CD8-positive, alpha-beta memory T cell (primary cell): ENCODE measurements around the gene RXFP4. TPM values are rescaled to one million over a fixed set of nuclear protein-coding genes. Genes with fewer than 3 reads are reported as not detected.
A peak's percentile ranks its signal among the peaks of the same experiment; 100 is the strongest.

Source experiments
- CTCF ChIA-PET: fragments of 350-600 bp; sonication (Branson Sonifier 250); formaldehyde crosslinking; loops from one replicate; lab custom pipeline; 2021; ENCODE audit warnings: antibody characterized with exemption; lab: Charles Lee
- POLR2A ChIA-PET: fragments of 350-600 bp; sonication (Branson Sonifier 250); formaldehyde crosslinking; loops from one replicate; lab custom pipeline; 2021; ENCODE audit warnings: antibody characterized with exemption; lab: Charles Lee
- DNase-seq, 5 donors: peaks; one replicate each; pipeline versions ENCODE4 v3.0.0 to v3.0.0-alpha.2; 2020 to 2022; ENCODE audit warnings: mixed read lengths in 1 of 5
- H3K27ac ChIP-seq: one replicate; pipeline ENCODE4 v1.7.0; 2013; ENCODE audit warnings: low read depth, mild to moderate bottlenecking, low read length, moderate library complexity
- H3K27me3 ChIP-seq: 2 replicates; pipeline ENCODE4 v1.7.0; 2013; ENCODE audit warnings: low read length, mild to moderate bottlenecking; ENCODE audit not compliant: insufficient read depth, poor library complexity, severe bottlenecking
- H3K36me3 ChIP-seq: 2 replicates; pipeline ENCODE4 v1.7.0; 2013; ENCODE audit warnings: mild to moderate bottlenecking, low read length, moderate library complexity; ENCODE audit not compliant: insufficient read depth
- H3K4me1 ChIP-seq: 2 replicates; pipeline ENCODE4 v1.7.0; 2013; ENCODE audit warnings: mild to moderate bottlenecking, low read length, moderate library complexity; ENCODE audit not compliant: insufficient read depth
- H3K4me3 ChIP-seq: 2 replicates; pipeline ENCODE4 v1.7.0; 2013; ENCODE audit warnings: mild to moderate bottlenecking, low read length
- H3K9me3 ChIP-seq: 2 replicates; pipeline ENCODE4 v1.7.0; 2013; ENCODE audit warnings: mild to moderate bottlenecking, low read length
- H3K27ac Mint-ChIP-seq, 8 donors: one replicate each; pipeline ENCODE4 v1.8.0; 2020 to 2021; ENCODE audit warnings: mixed read lengths in 8 of 8, mild to moderate bottlenecking in 6 of 8, inconsistent platforms in 3 of 8, moderate library complexity in 3 of 8
- H3K27me3 Mint-ChIP-seq, 2 donors: one replicate each; pipeline ENCODE4 v1.8.0; 2020 to 2021; ENCODE audit warnings: mixed read lengths in 2 of 2, mild to moderate bottlenecking in 1 of 2, moderate library complexity in 1 of 2
- H3K36me3 Mint-ChIP-seq, 3 donors: one replicate each; pipeline ENCODE4 v1.8.0; 2020 to 2021; ENCODE audit warnings: mixed read lengths in 3 of 3, inconsistent platforms in 1 of 3, mild to moderate bottlenecking in 1 of 3
- H3K4me1 Mint-ChIP-seq, 3 donors: one replicate each; pipeline ENCODE4 v1.8.0; 2020 to 2021; ENCODE audit warnings: mixed read lengths in 3 of 3, inconsistent platforms in 1 of 3, mild to moderate bottlenecking in 1 of 3
- H3K4me3 Mint-ChIP-seq, 7 donors: one replicate each; pipeline ENCODE4 v1.8.0; 2020 to 2021; ENCODE audit warnings: mixed read lengths in 7 of 7, mild to moderate bottlenecking in 6 of 7, moderate library complexity in 4 of 7, inconsistent platforms in 2 of 7
- H3K9me3 Mint-ChIP-seq, 5 donors: one replicate each; pipeline ENCODE4 v1.8.0; 2020 to 2022; ENCODE audit warnings: mixed read lengths in 5 of 5, mild to moderate bottlenecking in 3 of 5, moderate library complexity in 2 of 5, inconsistent platforms in 1 of 5
- polyA plus RNA-seq: library from polyadenylated mRNA; unstranded; fragments of 300-500 nt; fragmentation: Illumina TruSeq; gene quantifications from one replicate; pipeline ENCODE4 v1.2.3, GENCODE V29; 2021
- total RNA-seq, 2 experiments: library from RNA; stranded (reverse); gene quantifications; one replicate each; pipeline ENCODE4 v1.2.3, GENCODE V29; 2021

Gene RXFP4
- total and polyA plus RNA-seq, 3 experiments from 2014 or later, result 0.29 TPM; not detected in 2

DNA sequence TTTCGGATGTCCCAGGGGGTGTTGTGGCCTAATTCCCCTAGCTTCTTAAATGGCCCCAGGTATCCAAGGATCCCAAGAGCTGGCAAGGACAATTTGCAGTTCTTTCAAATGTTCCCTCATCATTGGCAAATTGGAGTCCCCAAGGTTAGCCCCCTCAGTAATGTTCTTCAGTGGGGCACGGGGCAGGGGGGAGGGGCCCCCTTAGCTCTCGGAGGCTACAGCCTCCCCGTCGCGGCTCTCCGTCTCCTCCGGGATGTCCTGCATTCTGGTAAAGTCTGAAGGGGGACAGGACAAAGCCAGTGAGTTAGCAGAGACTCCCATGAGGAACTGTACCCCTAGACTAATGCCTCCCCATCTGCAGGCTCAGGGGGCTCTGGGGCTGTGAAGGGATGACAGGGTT is 6.3 kb downstream of the RXFP4 start:
- Histone ChIP-seq H3K27me3 (no peaks in the 10 kb centered on the region), H3K4me3 (no peak overlapping the region), H3K4me1 (peaks cover 31% of the 10 kb centered on the region), H3K27ac (no peak overlapping the region), H3K36me3 (peaks cover 37% of the 10 kb centered on the region), H3K9me3 (no peaks in the 10 kb centered on the region)
- Mint-ChIP-seq H3K4me3 (peak overlapping the region in 1 of 7 donors; percentile 23), H3K27me3 (no peaks in the 10 kb centered on the region), H3K36me3 (peaks cover 0 to 57% (median 7%) of the 10 kb centered on the region in 3 donors), H3K9me3 (no peaks in the 10 kb centered on the region), H3K27ac (peak overlapping the region in 7 of 8 donors; percentile 10 to 89 (median 83)), H3K4me1 (peaks cover 22 to 36% (median 26%) of the 10 kb centered on the region in 3 donors)
- ChIA-PET CTCF (interaction anchor here (0.9 to 1.9 kb wide), 3 partner anchors 11 to 59 kb away, joined by 3 to 4 read pairs (median 3); no protein-coding TSS in a partner anchor), POLR2A (interaction anchor here (0.6 to 1.0 kb wide), 3 partner anchors 28 to 54 kb away, joined by 3 to 4 read pairs (median 3); partner anchors contain the start of gene ARHGEF2)
- no peak for DNase-seq

DNA sequence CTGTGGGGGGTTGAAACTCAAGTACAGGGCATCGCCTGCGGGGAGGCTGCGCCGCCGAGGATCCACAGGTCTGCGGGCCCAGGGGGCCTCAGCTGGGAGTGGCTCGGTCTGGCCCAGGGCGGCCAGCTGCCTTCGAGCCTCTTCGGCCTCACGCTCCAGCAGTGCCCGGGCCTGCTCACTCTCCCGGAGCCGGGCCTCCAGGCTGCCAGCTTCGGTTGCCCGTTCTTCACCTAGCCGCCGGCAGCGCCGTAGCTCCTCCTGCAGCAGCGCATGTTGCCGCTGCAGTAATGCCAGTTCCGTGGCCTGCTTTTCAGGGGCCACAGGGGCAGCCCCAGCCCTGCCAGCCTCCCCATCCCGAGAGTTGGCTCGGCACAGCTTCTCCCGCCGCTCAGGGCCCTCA is 9.4 kb downstream of the RXFP4 start:
- H3K27ac ChIP-seq, result no peak overlapping the region
- Mint-ChIP-seq H3K27me3 (no peaks in the 10 kb centered on the region), H3K9me3 (no peaks in the 10 kb centered on the region), H3K4me1 (peaks cover 15 to 18% (median 16%) of the 10 kb centered on the region in 3 donors), H3K4me3 (no peak overlapping the region), H3K36me3 (peaks cover 4 to 80% (median 14%) of the 10 kb centered on the region in 3 donors), H3K27ac (peak overlapping the region in 1 of 8 donors; percentile 82)
- DNase-seq, result no peak
- H3K27me3 ChIP-seq, result no peaks in the 10 kb centered on the region
- peaks cover 15% of the 10 kb centered on the region for H3K4me1 ChIP-seq
- POLR2A ChIA-PET, result interaction anchor here (1.8 kb wide), 1 partner anchor 16 kb away, joined by 4 read pairs; no protein-coding TSS in a partner anchor
- H3K4me3 ChIP-seq, result no peak overlapping the region
- no peaks in the 10 kb centered on the region for H3K9me3 ChIP-seq
- peaks cover 55% of the 10 kb centered on the region for H3K36me3 ChIP-seq
- CTCF ChIA-PET, result no interaction called here

DNA sequence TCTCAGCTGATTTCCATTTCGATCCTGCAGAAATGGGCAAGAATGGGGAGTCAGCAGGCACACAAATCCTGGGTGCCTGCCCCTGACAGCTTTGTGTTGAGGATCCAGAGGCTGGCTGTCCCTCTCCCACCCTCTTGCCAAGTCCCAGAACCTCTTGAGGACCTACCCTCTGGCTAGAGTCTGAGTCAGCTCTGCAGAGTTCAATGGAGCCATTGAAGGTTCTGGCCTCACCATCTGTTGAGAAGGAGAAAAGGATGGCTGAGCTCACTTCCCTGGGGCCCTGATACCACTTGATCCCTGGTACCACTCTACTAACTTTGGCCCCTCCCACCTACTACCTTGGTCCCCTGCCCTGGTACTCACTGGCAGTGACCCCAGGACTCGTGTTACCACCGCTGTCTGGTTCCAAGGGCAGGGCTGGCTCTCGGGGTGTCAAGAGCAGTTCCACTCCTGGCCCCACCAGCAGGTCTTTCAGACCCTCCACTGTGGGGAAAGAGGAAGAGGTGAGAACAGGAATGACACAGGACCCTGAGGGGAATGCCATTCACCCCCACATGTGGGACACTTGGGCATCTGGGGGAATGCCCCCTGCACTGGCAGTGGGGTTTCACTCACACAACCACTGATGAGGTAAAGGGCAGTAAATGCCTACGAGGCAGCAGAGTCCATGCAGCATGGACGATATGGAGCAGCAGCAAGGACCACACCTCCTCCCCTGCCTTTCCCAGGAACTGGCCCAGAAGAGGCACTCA is 10.5 kb downstream of the RXFP4 start:
- H3K27me3 Mint-ChIP-seq, result no peaks in the 10 kb centered on the region
- H3K9me3 Mint-ChIP-seq, result no peaks in the 10 kb centered on the region
- ChIA-PET CTCF (no interaction called here), POLR2A (interaction anchor here (1.8 kb wide), 1 partner anchor 17 kb away, joined by 4 read pairs; no protein-coding TSS in a partner anchor)
- no peaks in the 10 kb centered on the region for H3K9me3 ChIP-seq
- peaks cover 4 to 7% (median 5%) of the 10 kb centered on the region in 3 donors for H3K4me1 Mint-ChIP-seq
- peaks cover 57% of the 10 kb centered on the region for H3K36me3 ChIP-seq
- H3K4me3 ChIP-seq, result no peak overlapping the region
- H3K36me3 Mint-ChIP-seq, result peaks cover 4 to 78% (median 13%) of the 10 kb centered on the region in 3 donors
- no peak overlapping the region for H3K4me3 Mint-ChIP-seq
- H3K27ac ChIP-seq, result no peak overlapping the region
- H3K27me3 ChIP-seq, result no peaks in the 10 kb centered on the region
- DNase-seq, result no peak
- H3K27ac Mint-ChIP-seq, result peak overlapping the region in 3 of 8 donors; percentile 6 to 56 (median 46)
- H3K4me1 ChIP-seq, result peaks cover 4% of the 10 kb centered on the region

DNA sequence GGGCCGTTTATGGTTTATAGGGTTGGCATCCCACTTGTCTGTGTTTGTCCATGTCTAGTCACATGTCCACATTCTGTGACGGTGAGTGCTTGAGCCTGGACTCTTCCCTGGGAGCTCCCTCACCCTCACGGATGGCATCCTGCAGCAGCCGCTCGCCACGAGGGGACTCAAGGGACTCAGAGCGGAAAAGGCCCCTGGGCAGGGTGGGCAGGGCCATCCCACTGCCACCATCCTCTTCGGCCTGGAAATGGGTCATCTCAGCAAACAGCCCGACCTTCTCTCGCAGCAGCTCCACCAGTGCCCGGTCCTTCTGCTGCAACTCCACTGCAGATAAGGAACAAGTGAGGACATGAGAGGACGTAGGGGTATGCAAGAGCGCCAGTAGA is 11.1 kb downstream of the RXFP4 start:
- Mint-ChIP-seq H3K4me1 (peaks cover 0 to 3% (median 0%) of the 10 kb centered on the region in 3 donors), H3K27ac (peak overlapping the region in 2 of 8 donors; percentile 56 to 90), H3K36me3 (peaks cover 10 to 78% (median 16%) of the 10 kb centered on the region in 3 donors), H3K9me3 (no peaks in the 10 kb centered on the region), H3K4me3 (no peak overlapping the region), H3K27me3 (no peaks in the 10 kb centered on the region)
- H3K4me1 ChIP-seq, result no peaks in the 10 kb centered on the region
- H3K27me3 ChIP-seq, result no peaks in the 10 kb centered on the region
- peaks cover 59% of the 10 kb centered on the region for H3K36me3 ChIP-seq
- ChIA-PET CTCF (no interaction called here), POLR2A (interaction anchor here (1.8 kb wide), 1 partner anchor 18 kb away, joined by 4 read pairs; no protein-coding TSS in a partner anchor)
- no peak for DNase-seq
- no peak overlapping the region for H3K27ac ChIP-seq
- H3K9me3 ChIP-seq, result no peaks in the 10 kb centered on the region
- no peak overlapping the region for H3K4me3 ChIP-seq

DNA sequence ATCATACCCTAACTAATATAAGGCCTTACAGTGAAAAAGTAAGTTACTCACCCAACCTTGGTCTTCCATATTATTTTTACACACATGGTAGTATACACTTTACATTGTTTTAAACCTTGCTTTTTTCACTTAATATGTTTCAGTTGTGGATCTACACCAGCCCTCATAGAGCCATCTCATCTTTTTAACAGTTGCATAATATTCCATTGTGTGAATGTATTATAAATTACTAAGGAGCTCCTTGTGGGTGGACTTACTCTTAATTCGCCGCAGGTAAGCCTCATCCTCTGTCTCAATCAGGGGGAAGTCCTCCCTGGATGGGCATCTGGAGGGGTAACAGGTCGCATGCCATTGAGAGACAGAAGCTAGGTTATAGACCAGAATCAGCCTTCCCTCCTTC is 13.2 kb downstream of the RXFP4 start:
- H3K9me3 Mint-ChIP-seq, result no peaks in the 10 kb centered on the region
- CTCF ChIA-PET, result interaction anchor here (1.4 to 2.3 kb wide), 2 partner anchors 22 to 35 kb away, joined by 3 to 7 read pairs; no protein-coding TSS in a partner anchor
- POLR2A ChIA-PET, result interaction anchor here (0.6 to 2.0 kb wide), 2 partner anchors 10 to 414 kb away, joined by 3 to 11 read pairs; no protein-coding TSS in a partner anchor
- Histone ChIP-seq H3K4me1 (no peaks in the 10 kb centered on the region), H3K9me3 (no peaks in the 10 kb centered on the region), H3K27ac (no peak overlapping the region), H3K36me3 (peaks cover 72% of the 10 kb centered on the region), H3K4me3 (no peak overlapping the region), H3K27me3 (no peaks in the 10 kb centered on the region)
- H3K4me3 Mint-ChIP-seq, result no peak overlapping the region
- H3K4me1 Mint-ChIP-seq, result no peaks in the 10 kb centered on the region
- no peaks in the 10 kb centered on the region for H3K27me3 Mint-ChIP-seq
- H3K27ac Mint-ChIP-seq, result peak overlapping the region in 1 of 8 donors; percentile 52
- no peak for DNase-seq
- peaks cover 10 to 81% (median 16%) of the 10 kb centered on the region in 3 donors for H3K36me3 Mint-ChIP-seq

DNA sequence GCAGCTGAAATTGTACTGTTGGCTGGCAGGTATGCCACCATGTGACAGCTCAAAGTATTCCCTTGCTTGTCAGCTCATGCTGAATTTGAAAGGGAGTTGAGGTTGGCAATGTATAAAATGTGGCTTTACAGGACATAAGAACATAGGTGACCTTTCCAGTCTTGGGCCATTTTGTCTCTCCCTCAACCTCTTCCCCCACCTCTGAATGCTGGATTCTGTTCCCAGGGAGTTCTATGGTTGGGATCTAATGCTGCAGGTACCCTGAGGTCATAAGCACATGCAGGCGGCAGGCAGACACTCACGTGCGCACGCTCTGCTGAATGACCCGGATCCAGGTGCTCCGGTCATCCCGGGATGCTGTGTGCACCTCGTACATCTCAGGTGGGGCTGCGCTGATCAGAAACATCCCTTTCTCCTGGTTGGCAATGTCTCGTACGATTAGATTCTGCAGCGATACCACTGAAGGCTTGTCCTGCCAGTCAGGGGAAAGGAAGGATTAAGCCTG is 16.0 kb downstream of the RXFP4 start:
- Mint-ChIP-seq H3K9me3 (no peaks in the 10 kb centered on the region), H3K4me3 (no peak overlapping the region), H3K27me3 (no peaks in the 10 kb centered on the region), H3K27ac (peak overlapping the region in 3 of 8 donors; percentile 27 to 53 (median 52)), H3K4me1 (peaks cover 4 to 12% (median 6%) of the 10 kb centered on the region in 3 donors), H3K36me3 (peaks cover 10 to 83% (median 21%) of the 10 kb centered on the region in 3 donors)
- no peaks in the 10 kb centered on the region for H3K9me3 ChIP-seq
- H3K36me3 ChIP-seq, result peaks cover 71% of the 10 kb centered on the region
- no peak overlapping the region for H3K27ac ChIP-seq
- H3K4me1 ChIP-seq, result no peaks in the 10 kb centered on the region
- H3K27me3 ChIP-seq, result no peaks in the 10 kb centered on the region
- ChIA-PET CTCF (interaction anchor here (0.9 to 1.7 kb wide), 4 partner anchors 12 to 32 kb away, joined by 3 to 5 read pairs (median 4); partner anchors contain the start of gene KHDC4), POLR2A (interaction anchor here (1.0 kb wide), 2 partner anchors 11 to 19 kb away, joined by 3 to 4 read pairs; no protein-coding TSS in a partner anchor)
- no peak overlapping the region for H3K4me3 ChIP-seq
- DNase-seq, result no peak

DNA sequence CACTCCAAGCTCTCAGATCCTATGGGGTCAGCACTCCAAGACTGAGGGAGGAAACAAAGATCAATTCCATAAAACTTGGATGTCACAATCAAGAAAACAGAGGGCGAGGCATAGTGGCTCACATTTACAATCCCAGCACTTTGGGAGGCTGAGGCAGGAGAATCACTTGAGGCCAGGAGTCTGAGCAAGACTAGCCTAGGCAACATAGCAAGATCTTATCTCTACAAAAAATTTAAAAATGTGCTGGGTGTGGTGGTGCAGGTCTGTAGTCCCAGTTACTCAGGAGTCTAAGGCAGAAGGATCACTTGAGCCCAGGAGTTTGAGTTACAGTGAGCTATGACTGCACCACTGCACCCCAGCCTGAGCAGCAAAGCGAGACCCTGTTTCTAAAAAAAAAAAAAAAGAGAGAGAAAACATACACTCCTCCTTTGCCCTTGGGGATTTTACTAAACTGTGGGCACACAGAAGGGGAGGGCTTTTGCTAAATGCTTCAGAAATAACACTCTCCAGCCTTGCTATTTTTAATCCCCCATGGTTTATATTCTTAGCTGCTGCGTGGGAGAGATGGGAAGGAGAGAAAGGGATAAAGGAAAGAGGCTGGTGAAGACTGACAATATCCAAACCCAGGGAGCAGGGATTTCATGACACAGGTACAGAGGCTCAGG is 18.8 kb downstream of the RXFP4 start:
- H3K9me3 Mint-ChIP-seq, result no peaks in the 10 kb centered on the region
- no peak overlapping the region for H3K4me3 ChIP-seq
- no peak for DNase-seq
- POLR2A ChIA-PET, result no interaction called here
- no peaks in the 10 kb centered on the region for H3K27me3 ChIP-seq
- no peaks in the 10 kb centered on the region for H3K27me3 Mint-ChIP-seq
- H3K36me3 Mint-ChIP-seq, result peaks cover 6 to 79% (median 20%) of the 10 kb centered on the region in 3 donors
- no peak overlapping the region for H3K27ac ChIP-seq
- H3K9me3 ChIP-seq, result no peaks in the 10 kb centered on the region
- H3K36me3 ChIP-seq, result peaks cover 71% of the 10 kb centered on the region
- H3K27ac Mint-ChIP-seq, result peak overlapping the region; percentile 45 to 94 (median 69)
- peaks cover 5% of the 10 kb centered on the region for H3K4me1 ChIP-seq
- CTCF ChIA-PET, result interaction anchor here (1.7 kb wide), 1 partner anchor 30 kb away, joined by 6 read pairs; no protein-coding TSS in a partner anchor
- H3K4me1 Mint-ChIP-seq, result peaks cover 4 to 18% (median 10%) of the 10 kb centered on the region in 3 donors
- no peak overlapping the region for H3K4me3 Mint-ChIP-seq
